ENCODE data around the gene MPHOSPH10. TPM values are rescaled to one million over a fixed set of nuclear protein-coding genes. Genes with fewer than 3 reads are reported as not detected.

MPHOSPH10 gene
- total RNA-seq, 4 donors from 2014 or later: 16.7 to 34.0 (median 24.7) TPM

- WGBS: 94% methylated on average over 2 of the region's 2 CpGs
- TF ChIP-seq EP300 (IDR thresholded peaks at IDR 0.05) (no peak), CTCF (IDR thresholded peaks at IDR 0.05) (no peak), POLR2AphosphoS5 (IDR thresholded peaks at IDR 0.05) (no peak)
Measured at GRCh38 chr2:71108091-71108490, 22.3 kb upstream of the MPHOSPH10 start.

GRCh38 chr2:71113843-71114242, 16.6 kb upstream of the MPHOSPH10 start:
- 91% methylated on average over 1 of the region's 1 CpG for WGBS
- Histone ChIP-seq H3K27me3 (no peaks in the 10 kb centered on the region), H3K36me3 (peaks cover 46% of the 10 kb centered on the region), H3K4me1 (no peaks in the 10 kb centered on the region), H3K9me3 (no peaks in the 10 kb centered on the region), H3K4me3 (no peak overlapping the region), H3K27ac (no peak overlapping the region)
- TF ChIP-seq POLR2AphosphoS5 (IDR thresholded peaks at IDR 0.05) (no peak), EP300 (IDR thresholded peaks at IDR 0.05) (no peak), CTCF (IDR thresholded peaks at IDR 0.05) (no peak), POLR2A (IDR thresholded peaks at IDR 0.05) (no peak)
- no peak for DNase-seq (ENCODE audit: low spot score in 2 of 2)

More at GRCh38 chr2:71108091-71108490, 22.3 kb upstream of the MPHOSPH10 start:
- H3K9me3 ChIP-seq: no peaks in the 10 kb centered on the region
- H3K27me3 ChIP-seq: no peaks in the 10 kb centered on the region
- peaks cover 18% of the 10 kb centered on the region for H3K36me3 ChIP-seq
- H3K4me3 ChIP-seq: no peak overlapping the region
- DNase-seq (ENCODE audit: low spot score in 2 of 2): no peak
- H3K4me1 ChIP-seq: peaks cover 5% of the 10 kb centered on the region
- H3K27ac ChIP-seq: no peak overlapping the region

GRCh38 chr2:71117063-71117462, 13.4 kb upstream of the MPHOSPH10 start:
- no peak for DNase-seq (ENCODE audit: low spot score in 2 of 2)
- no peak overlapping the region for H3K4me3 ChIP-seq
- no peak overlapping the region for H3K27ac ChIP-seq
- no peaks in the 10 kb centered on the region for H3K27me3 ChIP-seq
- H3K36me3 ChIP-seq: peaks cover 60% of the 10 kb centered on the region
- no peaks in the 10 kb centered on the region for H3K4me1 ChIP-seq
- no peaks in the 10 kb centered on the region for H3K9me3 ChIP-seq
- no peak for TF ChIP-seq POLR2A (IDR thresholded peaks at IDR 0.05)
- TF ChIP-seq EP300 (IDR thresholded peaks at IDR 0.05): no peak
- no peak for TF ChIP-seq CTCF (IDR thresholded peaks at IDR 0.05)
- TF ChIP-seq POLR2AphosphoS5 (IDR thresholded peaks at IDR 0.05): no peak

GRCh38 chr2:71120195-71120594, 10.2 kb upstream of the MPHOSPH10 start:
- WGBS: 75% methylated on average over 6 of the region's 6 CpGs
- Histone ChIP-seq H3K4me3 (no peak overlapping the region), H3K27ac (no peak overlapping the region), H3K36me3 (peaks cover 64% of the 10 kb centered on the region), H3K4me1 (no peaks in the 10 kb centered on the region), H3K9me3 (no peaks in the 10 kb centered on the region), H3K27me3 (no peaks in the 10 kb centered on the region)
- TF ChIP-seq CTCF (IDR thresholded peaks at IDR 0.05): no peak
- TF ChIP-seq EP300 (IDR thresholded peaks at IDR 0.05): no peak
- TF ChIP-seq POLR2A (IDR thresholded peaks at IDR 0.05): no peak
- TF ChIP-seq POLR2AphosphoS5 (IDR thresholded peaks at IDR 0.05): no peak
- no peak for DNase-seq (ENCODE audit: low spot score in 2 of 2)

GRCh38 chr2:71121479-71121878, 9.0 kb upstream of the MPHOSPH10 start:
- H3K36me3 ChIP-seq: peaks cover 51% of the 10 kb centered on the region
- H3K9me3 ChIP-seq: no peaks in the 10 kb centered on the region
- H3K27ac ChIP-seq: no peak overlapping the region
- no peak for DNase-seq (ENCODE audit: low spot score in 2 of 2)
- 89% methylated on average over 1 of the region's 1 CpG for WGBS
- H3K27me3 ChIP-seq: no peaks in the 10 kb centered on the region
- TF ChIP-seq POLR2A (IDR thresholded peaks at IDR 0.05) (no peak), POLR2AphosphoS5 (IDR thresholded peaks at IDR 0.05) (no peak), EP300 (IDR thresholded peaks at IDR 0.05) (no peak), CTCF (IDR thresholded peaks at IDR 0.05) (no peak)
- H3K4me1 ChIP-seq: no peaks in the 10 kb centered on the region
- H3K4me3 ChIP-seq: no peak overlapping the region
